Prostate gland (tissue), 2 donors: Measurements from ENCODE around the gene SLC10A3.

Experiments used
- POLR2A ChIP-seq: fragments of 450-650 bp; IDR thresholded peaks from one replicate; pipeline ENCODE4 v1.6.1; 2016; ENCODE audit warnings: antibody characterized with exemption, mild to moderate bottlenecking
- POLR2AphosphoS5 ChIP-seq: sonication (generic); formaldehyde crosslinking; IDR thresholded peaks from one replicate; pipeline ENCODE4 v1.6.1; 2017; ENCODE audit warnings: antibody characterized with exemption
- TF ChIP-seq, protein P1 (sequence below), 4 experiments: fragments of 200-600 bp in 2 of 4; fragments of 450-650 bp in 2 of 4; sonication (generic) in 2 of 4; IDR thresholded peaks; 1 replicate in 3 of 4; 2 replicates in 1 of 4; pipeline ENCODE4 v1.5.1; 2016 to 2019; ENCODE audit warnings: antibody characterized with exemption in 4 of 4, mild to moderate bottlenecking in 2 of 4, moderate library complexity in 2 of 4

GRCh38 chrX:154470434-154470833 lies 20.0 kb downstream of the SLC10A3 start:
- TF ChIP-seq POLR2A: no peak
- TF ChIP-seq, protein P1, sequence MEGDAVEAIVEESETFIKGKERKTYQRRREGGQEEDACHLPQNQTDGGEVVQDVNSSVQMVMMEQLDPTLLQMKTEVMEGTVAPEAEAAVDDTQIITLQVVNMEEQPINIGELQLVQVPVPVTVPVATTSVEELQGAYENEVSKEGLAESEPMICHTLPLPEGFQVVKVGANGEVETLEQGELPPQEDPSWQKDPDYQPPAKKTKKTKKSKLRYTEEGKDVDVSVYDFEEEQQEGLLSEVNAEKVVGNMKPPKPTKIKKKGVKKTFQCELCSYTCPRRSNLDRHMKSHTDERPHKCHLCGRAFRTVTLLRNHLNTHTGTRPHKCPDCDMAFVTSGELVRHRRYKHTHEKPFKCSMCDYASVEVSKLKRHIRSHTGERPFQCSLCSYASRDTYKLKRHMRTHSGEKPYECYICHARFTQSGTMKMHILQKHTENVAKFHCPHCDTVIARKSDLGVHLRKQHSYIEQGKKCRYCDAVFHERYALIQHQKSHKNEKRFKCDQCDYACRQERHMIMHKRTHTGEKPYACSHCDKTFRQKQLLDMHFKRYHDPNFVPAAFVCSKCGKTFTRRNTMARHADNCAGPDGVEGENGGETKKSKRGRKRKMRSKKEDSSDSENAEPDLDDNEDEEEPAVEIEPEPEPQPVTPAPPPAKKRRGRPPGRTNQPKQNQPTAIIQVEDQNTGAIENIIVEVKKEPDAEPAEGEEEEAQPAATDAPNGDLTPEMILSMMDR (IDR thresholded peaks at IDR 0.05): no peak
- TF ChIP-seq POLR2AphosphoS5: no peak
